Stimulated activated naive CD4-positive, alpha-beta T cell (primary cell): Measurements from ENCODE around the gene PEX11G.
"Not testable (repeated sequence)": the region's sequence is repeated elsewhere in the genome, so short reads cannot be mapped to it uniquely, and the experiment has no call there.

Source experiments
- DNase-seq, 6 experiments: peaks; one replicate each; lab custom pipeline; 2025; lab: John Stamatoyannopoulos, UW

PEX11G gene

DNA sequence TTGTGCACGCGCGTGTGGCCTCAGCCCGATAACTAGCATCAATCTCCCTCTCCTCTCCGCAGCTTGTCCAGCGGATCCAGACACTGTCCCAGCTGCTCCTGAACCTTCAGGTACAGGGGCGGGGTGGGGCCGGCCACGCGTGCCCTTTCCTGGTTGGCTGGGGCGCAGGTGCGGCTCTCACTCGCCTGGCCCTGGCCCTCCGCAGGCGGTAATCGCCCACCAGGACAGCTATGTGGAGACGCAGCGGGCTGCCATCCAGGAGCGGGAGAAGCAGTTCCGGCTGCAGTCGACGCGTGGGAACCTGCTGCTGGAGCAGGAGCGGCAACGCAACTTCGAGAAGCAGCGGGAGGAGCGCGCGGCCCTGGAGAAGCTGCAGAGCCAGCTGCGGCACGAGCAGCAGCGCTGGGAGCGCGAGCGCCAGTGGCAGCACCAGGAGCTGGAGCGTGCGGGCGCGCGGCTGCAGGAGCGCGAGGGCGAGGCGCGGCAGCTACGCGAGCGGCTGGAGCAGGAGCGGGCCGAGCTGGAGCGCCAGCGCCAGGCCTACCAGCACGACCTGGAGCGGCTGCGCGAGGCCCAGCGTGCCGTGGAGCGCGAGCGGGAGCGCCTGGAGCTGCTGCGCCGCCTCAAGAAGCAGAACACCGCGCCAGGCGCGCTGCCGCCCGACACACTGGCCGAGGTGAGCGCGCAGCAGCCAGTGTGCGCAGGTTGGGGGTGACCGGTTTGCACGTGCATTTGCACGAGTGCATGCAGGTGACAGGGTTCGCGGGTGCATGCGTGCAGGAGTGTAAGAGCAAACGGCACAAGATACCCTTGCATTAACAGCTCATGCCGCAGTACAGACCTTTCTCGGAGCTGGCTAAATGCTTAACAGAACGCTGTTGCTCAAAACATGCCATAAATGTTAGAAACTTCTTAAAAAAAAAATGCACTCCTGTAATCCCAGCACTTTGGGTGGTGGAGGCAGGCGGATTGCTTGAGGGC is 21.5 kb downstream of the PEX11G start:
- DNase-seq = no peak

DNA sequence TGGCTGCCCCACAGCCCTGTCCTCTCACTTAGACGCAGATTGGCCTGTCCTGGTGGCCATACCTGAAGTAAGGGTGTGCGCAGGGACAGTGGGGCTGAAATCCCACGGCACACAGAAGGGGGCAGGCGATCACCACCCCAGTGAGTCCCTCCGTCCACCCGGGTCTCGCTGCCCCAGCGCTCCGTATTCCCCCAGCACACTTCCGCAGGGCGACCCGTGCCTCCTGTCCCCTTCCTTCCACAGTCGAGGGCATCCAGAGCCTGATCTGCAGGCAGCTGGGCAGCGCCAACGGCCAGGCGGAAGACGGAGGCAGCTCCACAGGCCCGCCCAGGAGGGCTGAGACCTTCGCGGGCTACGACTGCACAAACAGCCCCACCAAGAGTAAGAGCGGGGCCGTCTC is 25.3 kb downstream of the PEX11G start:
- DNase-seq = no peak

GRCh38 chr19:7461841-7462629 is 26.8 kb downstream of the PEX11G start:
- no peak for DNase-seq

DNA sequence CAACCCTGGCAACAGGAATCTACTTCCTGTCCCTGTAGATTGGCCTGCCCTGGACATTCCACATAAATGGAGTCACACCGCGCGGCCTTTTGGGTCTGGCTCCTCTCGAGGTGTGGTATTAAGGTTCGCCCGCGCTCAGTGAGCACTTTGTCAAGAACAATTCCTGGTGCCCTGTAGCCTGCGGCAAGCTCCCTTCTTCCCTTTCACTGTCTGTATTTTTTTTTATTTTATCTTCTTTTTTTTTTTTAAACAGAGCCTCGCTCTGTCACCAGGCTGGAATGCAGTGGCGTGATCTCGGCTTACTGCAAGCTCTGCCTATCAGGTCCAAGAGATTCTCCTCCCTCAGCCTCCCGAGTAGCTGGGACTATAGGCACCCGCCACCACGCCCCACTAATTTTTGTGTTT is 28.3 kb downstream of the PEX11G start:
- no peak for DNase-seq

- no peak for DNase-seq
Observed at GRCh38 chr19:7459773-7460172, 29.1 kb downstream of the PEX11G start.

DNA sequence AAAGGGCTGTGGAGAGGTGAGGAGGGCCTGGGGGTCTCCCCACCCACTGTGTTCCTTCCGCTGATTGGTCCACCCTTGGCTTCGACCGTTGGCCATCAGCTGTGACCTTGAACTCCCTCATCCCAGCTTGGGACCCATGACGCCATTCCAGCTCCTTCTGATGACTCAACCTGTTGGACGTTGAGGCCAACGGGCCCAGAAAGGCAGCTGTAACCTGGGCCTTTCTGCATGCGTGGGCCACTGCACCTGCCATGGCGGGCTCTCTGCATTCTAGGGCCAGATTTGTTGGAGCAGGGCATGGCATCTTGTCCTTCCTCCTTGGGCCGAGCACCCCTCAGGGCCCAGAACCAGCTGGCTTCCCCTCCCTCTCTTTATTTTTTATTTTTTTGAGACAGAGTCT is 30.2 kb downstream of the PEX11G start:
- no peak for DNase-seq

DNA sequence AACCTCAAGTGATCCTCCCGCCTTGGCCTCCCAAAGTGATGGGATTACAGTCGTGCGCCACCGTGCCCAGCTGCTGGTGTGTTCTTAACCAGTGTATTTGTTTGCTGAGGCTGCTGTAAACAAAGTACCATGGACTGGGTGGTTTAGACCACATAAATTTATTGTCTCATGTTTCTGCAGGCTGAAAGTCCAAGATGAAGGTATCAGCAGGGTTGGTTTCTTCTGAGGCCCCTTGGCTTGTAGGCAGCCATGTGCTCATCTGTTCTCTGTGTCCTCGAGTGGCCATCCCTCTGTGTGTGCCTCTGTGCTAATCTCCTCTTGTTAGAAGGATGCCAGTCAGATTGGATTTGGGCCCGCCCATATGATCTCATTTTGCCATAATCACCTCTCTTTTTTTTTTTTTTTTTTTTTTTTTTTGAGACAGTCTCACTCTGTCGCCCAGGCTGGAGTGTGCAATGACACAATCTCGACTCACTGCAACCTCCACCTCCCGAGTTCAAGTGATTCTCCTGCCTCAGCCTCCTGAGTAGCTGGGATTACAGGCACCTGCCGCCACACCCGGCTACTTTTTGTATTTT is 31.8 kb downstream of the PEX11G start:
- DNase-seq = no peak

DNA sequence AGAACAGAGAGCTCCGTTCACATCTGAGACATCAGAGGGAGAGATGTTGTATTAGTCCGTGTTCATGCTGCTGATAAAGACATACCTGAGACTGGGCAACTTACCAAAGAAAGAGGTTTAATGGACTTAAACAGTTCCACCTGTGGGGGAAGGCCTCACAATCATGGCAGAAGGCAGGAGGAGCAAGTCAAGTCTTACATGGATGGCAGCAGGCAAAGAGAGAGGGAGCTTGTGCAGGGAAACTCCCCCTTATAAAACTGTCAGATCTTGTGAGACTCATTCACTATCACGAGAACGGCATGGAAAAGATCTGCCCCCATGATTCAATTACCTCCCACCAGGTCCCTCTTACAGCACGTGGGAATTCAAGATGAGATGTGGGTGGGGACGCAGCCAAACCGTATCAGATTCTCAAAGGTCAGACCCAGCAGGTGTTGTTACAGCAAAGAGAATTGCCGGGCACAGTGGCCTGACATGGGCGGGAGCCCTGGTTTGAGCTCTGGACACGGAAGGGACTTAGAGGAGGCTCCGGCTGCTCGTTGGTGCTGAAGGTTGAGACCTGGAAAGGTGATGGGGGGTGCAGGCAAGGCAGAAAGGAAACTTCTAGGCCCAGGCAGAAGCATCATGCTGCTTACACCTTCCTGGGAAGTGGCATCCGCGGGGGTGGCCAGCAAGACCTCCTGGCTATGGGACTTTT is 33.1 kb downstream of the PEX11G start:
- DNase-seq = no peak

GRCh38 chr19:7454998-7455397 is 33.8 kb downstream of the PEX11G start:
- DNase-seq = no peak

DNA sequence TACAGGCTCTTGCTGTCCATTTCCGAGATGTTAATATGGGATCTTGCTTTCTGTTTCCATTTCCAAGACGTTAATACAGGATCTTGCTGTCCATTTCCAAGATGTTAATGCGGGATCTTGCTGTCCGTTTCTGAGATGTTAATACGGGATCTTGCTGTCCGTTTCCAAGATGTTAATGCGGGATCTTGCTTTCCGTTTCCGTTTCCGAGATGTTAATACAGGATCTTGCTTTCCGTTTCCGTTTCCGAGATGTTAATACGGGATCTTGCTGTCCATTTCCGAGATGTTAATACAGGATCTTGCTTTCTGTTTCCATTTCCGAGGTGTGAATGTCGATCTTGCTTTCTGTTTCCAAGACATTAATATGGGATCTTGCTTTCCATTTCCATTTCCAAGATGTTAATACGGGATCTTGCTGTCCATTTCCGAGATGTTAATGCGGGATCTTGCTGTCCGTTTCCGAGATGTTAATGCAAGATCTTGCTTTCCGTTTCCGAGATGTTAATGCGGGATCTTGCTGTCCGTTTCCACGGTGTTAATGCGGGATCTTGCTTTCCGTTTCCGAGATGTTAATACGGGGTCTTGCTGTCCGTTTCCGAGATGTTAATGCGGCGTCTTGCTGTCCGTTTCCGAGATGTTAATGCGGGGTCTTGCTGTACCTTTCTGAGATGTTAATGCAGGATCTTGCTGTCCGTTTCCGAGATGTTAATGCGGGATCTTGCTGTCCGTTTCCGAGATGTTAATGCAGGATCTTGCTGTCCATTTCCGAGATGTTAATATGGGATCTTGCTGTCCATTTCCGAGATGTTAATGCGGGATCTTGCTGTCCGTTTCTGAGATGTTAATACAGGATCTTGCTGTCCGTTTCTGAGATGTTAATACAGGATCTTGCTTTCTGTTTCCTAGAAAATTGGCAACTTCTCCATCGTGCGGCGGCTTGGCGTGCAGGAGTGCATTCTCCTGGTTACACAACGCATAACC is 38.3 kb downstream of the PEX11G start:
- no peak for DNase-seq

GRCh38 chr19:7449391-7450070 is 39.3 kb downstream of the PEX11G start:
- not testable (repeated sequence) for DNase-seq

GRCh38 chr19:7447648-7448047 is 41.2 kb downstream of the PEX11G start:
- DNase-seq = no peak

GRCh38 chr19:7445104-7445503 is 43.7 kb downstream of the PEX11G start:
- DNase-seq = no peak

- DNase-seq = no peak
Observed at GRCh38 chr19:7444042-7444441, 44.8 kb downstream of the PEX11G start.

DNA sequence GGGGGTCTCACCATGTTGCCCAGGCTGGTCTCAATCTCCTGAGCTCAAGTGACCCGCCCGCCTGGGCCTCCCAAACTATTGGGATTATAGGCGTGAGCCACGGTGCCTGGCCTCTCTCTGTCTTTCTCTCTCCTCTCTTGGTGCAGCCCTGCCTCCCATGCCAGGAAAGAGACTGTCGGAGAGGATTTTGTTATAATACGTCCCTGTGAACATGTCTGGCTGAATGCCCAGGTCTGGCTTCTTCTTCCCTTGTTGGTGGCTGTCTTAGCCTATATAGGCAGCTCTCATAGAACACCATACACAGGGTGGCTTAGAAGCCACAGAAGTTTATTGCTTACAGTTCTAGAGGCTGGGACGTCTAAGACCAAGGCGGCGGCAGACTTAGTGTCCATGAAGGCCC is 46.4 kb downstream of the PEX11G start:
- DNase-seq = no peak

GRCh38 chr19:7441468-7442146 is 47.2 kb downstream of the PEX11G start:
- no peak for DNase-seq

- DNase-seq = no peak
Observed at GRCh38 chr19:7440188-7440975, 48.5 kb downstream of the PEX11G start.

DNA sequence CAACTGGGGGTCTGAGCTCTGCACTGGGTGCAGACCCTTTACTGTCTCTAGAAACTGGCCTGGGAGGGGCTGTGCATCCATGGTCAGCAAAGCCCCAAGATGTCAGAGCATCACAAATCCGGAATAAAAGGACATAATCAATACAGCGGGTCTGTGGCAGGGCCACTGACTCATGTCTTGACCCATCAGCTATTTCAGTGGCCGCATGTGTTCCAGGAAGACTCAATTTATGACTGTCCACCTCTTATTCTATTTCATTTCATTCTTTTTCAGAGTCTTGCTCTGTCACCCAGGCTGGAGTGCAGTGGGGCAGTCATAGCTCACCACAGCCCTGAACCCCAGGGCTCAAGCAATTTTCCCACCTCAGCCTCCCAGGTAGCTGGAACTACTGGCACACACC is 53.2 kb downstream of the PEX11G start:
- DNase-seq = no peak

DNA sequence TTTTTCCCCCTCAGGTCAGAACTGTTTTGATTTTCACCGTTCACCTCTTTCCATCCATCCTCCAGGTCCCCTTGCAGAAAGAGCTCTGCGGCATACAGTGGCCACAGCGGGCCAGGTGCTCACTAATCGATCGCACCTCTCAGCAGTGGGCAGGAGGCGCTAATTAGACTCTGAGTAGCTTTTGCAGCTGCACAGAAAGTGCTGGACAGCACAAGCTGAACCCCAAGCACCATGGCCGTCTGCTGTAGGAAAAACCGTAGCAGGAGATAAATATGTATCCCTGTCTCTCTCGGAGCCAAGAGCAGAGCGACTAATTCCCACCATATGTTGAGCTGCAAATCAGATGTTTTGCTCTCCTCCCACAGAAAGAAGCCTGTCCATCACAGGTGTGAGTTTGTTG is 54.4 kb downstream of the PEX11G start:
- DNase-seq = no peak
